ENCODE data around the gene GNPTAB. TPM values are rescaled to one million over a fixed set of nuclear protein-coding genes. Genes with fewer than 3 reads are reported as not detected.
A peak's percentile ranks its signal among the peaks of the same experiment; 100 is the strongest.
"Not testable (repeated sequence)": the region's sequence is repeated elsewhere in the genome, so short reads cannot be mapped to it uniquely, and the experiment has no call there.

Gene GNPTAB
- total RNA-seq, 1 donor from 2014 or later: 47.6 TPM

DNA sequence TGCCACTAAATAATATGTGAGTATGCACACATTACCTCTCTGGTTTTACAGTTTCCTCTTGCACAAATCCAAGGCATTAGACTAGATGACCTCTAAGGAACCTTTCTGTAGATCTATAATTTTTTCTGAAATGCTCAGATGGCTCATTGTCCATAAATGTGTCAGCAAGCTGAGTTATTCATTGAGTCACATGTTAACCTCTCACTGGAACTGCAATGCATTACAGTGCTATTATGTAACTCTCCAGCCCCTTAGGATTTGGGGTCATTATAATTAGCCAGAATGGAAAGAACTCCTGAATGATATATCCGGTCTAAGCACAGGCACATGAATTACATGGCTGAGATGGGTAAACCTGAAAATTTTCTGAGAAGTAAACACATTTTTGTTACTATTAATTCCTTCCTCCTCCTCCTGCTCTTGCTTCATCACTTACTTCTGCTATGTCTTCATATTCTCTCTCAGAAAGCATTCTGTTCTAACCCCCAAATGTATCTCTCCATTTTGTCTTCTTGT, 26.3 kb upstream of the GNPTAB start:
- Mint-ChIP-seq H3K27me3 (ENCODE audit: unreplicated experiment) (peaks cover 4% of the 10 kb centered on the region), H3K4me3 (ENCODE audit: unreplicated experiment) (no peak overlapping the region), H3K36me3 (ENCODE audit: low read depth, unreplicated experiment) (no peaks in the 10 kb centered on the region), H3K27ac (ENCODE audit: unreplicated experiment) (no peak overlapping the region), H3K4me1 (ENCODE audit: unreplicated experiment) (peaks cover 16% of the 10 kb centered on the region), H3K9me3 (ENCODE audit: unreplicated experiment) (no peaks in the 10 kb centered on the region)
- DNase-seq (ENCODE audit: low spot score): no peak
- TF ChIP-seq, protein P1, sequence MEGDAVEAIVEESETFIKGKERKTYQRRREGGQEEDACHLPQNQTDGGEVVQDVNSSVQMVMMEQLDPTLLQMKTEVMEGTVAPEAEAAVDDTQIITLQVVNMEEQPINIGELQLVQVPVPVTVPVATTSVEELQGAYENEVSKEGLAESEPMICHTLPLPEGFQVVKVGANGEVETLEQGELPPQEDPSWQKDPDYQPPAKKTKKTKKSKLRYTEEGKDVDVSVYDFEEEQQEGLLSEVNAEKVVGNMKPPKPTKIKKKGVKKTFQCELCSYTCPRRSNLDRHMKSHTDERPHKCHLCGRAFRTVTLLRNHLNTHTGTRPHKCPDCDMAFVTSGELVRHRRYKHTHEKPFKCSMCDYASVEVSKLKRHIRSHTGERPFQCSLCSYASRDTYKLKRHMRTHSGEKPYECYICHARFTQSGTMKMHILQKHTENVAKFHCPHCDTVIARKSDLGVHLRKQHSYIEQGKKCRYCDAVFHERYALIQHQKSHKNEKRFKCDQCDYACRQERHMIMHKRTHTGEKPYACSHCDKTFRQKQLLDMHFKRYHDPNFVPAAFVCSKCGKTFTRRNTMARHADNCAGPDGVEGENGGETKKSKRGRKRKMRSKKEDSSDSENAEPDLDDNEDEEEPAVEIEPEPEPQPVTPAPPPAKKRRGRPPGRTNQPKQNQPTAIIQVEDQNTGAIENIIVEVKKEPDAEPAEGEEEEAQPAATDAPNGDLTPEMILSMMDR (IDR thresholded peaks at IDR 0.05; ENCODE audit: unreplicated experiment): no peak

DNA sequence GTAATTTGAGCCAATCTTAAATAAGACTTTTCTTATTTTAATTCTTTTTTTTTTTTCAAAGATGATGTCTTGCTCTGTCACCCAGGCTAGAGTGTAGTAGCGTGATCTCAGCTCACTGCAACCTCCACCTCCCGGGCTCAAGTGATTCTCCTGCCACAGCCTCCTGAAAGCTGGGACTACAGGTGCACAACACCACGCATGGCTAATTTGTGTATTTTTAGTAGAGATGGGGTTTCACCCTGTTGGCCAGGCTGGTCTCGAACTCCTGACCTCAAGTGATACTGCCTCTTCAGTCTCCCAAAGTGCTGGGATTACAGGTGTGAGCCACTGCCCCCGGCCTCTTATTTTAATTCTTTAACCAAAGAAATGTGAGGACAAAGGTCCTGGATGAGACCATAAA, 25.9 kb upstream of the GNPTAB start:
- not testable (repeated sequence) for H3K9me3 Mint-ChIP-seq (ENCODE audit: unreplicated experiment); H3K36me3 Mint-ChIP-seq (ENCODE audit: low read depth, unreplicated experiment); H3K27ac Mint-ChIP-seq (ENCODE audit: unreplicated experiment); H3K27me3 Mint-ChIP-seq (ENCODE audit: unreplicated experiment); H3K4me3 Mint-ChIP-seq (ENCODE audit: unreplicated experiment); DNase-seq (ENCODE audit: low spot score)
- H3K4me1 Mint-ChIP-seq (ENCODE audit: unreplicated experiment): peaks cover 16% of the 10 kb centered on the region

DNA sequence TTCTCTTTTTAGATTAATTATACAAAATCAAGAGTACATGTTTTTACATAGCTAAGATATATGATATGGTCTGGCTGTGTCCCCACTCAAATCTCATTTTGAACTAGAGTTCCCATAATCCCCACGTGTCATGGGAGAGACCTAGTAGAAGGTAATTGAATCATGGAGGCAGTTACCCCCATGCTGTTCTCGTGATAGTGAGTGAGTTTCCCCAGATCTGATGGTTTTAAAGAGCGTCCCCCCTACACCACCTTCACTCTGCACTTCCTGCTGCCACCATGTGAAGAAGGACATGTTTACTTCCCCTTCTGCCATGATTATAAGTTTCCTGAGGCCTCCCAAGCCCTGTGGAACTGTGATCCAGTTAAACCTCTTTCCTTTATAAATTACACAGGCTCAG, 25.2 kb upstream of the GNPTAB start:
- Mint-ChIP-seq H3K9me3 (ENCODE audit: unreplicated experiment) (no peaks in the 10 kb centered on the region), H3K4me3 (ENCODE audit: unreplicated experiment) (no peak overlapping the region), H3K36me3 (ENCODE audit: low read depth, unreplicated experiment) (no peaks in the 10 kb centered on the region), H3K27me3 (ENCODE audit: unreplicated experiment) (peaks cover 4% of the 10 kb centered on the region), H3K27ac (ENCODE audit: unreplicated experiment) (peak overlapping the region; percentile 91), H3K4me1 (ENCODE audit: unreplicated experiment) (peaks cover 16% of the 10 kb centered on the region)
- DNase-seq (ENCODE audit: low spot score): no peak
- TF ChIP-seq, protein P1 (IDR thresholded peaks at IDR 0.05; ENCODE audit: unreplicated experiment): no peak

DNA sequence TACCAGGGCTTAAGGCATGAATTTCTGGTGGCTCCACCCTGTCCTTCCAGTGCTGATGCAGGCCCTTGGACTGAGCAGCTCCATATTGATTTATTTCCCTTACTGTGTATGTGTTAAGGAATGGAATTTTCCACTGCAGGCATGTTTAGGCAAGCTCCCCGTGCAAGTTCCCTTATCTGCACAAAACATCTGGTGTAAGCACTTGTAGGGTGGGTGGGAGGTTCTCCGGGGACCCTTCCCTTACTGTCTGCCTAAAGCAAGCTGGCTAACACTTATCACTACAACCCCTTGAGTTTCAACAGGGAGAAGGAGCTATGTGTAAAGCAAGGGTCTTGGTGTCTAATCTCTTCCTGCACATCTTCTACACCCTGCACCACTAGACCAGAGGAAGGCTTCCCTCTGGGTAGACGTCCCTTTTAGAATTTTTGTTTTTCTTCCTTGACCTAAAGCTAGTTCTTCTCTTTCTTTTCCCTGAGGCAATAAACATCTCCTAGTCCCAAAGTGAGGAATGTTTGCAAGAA, 24.7 kb upstream of the GNPTAB start:
- H3K27me3 Mint-ChIP-seq (ENCODE audit: unreplicated experiment): peaks cover 4% of the 10 kb centered on the region
- no peaks in the 10 kb centered on the region for H3K9me3 Mint-ChIP-seq (ENCODE audit: unreplicated experiment)
- H3K4me1 Mint-ChIP-seq (ENCODE audit: unreplicated experiment): peaks cover 16% of the 10 kb centered on the region
- no peaks in the 10 kb centered on the region for H3K36me3 Mint-ChIP-seq (ENCODE audit: low read depth, unreplicated experiment)
- no peak overlapping the region for H3K4me3 Mint-ChIP-seq (ENCODE audit: unreplicated experiment)
- peak overlapping the region; percentile 91 for H3K27ac Mint-ChIP-seq (ENCODE audit: unreplicated experiment)
- peak; percentile 15 for DNase-seq (ENCODE audit: low spot score)
- TF ChIP-seq, protein P1 (IDR thresholded peaks at IDR 0.05; ENCODE audit: unreplicated experiment): no peak

DNA sequence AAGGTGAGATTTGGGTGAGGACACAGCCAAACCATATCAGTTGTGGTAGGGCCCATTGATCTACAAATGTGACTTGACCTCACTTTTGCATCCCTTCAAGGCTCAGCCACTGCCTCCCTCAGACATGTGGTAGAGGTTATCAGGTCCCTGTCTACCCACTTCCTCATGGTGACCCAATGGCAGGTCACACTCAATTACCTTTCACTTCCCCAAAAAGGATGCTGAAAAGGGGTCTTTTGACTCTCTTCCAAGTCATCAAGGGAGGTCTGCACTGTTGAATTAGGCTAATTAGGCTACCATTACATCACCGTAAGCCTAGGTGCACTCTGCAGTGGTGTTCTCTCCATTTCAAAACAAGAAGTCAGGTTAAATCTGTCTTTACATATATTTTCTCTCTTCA, 24.0 kb upstream of the GNPTAB start:
- Mint-ChIP-seq H3K4me3 (ENCODE audit: unreplicated experiment) (no peak overlapping the region), H3K4me1 (ENCODE audit: unreplicated experiment) (peaks cover 16% of the 10 kb centered on the region), H3K9me3 (ENCODE audit: unreplicated experiment) (no peaks in the 10 kb centered on the region), H3K27me3 (ENCODE audit: unreplicated experiment) (peaks cover 4% of the 10 kb centered on the region), H3K27ac (ENCODE audit: unreplicated experiment) (peak overlapping the region; percentile 26), H3K36me3 (ENCODE audit: low read depth, unreplicated experiment) (no peaks in the 10 kb centered on the region)
- no peak for DNase-seq (ENCODE audit: low spot score)
- TF ChIP-seq, protein P1 (IDR thresholded peaks at IDR 0.05; ENCODE audit: unreplicated experiment): no peak

All from endothelial cell (in vitro differentiated cells).